Measurements from ENCODE around the gene AFF1.
A peak's percentile ranks its signal among the peaks of the same experiment; 100 is the strongest.
"Not testable (repeated sequence)": the region's sequence is repeated elsewhere in the genome, so short reads cannot be mapped to it uniquely, and the experiment has no call there.

AFF1 gene

GRCh38 chr4:87012265-87012953 lies 77.6 kb downstream of the AFF1 start:
- H3K4me2 ChIP-seq (ENCODE audit: low read length) = no peak overlapping the region
- H3K23ac ChIP-seq (ENCODE audit: low read length) = no peak overlapping the region
- peaks cover under 1% of the 10 kb centered on the region for H3K79me1 ChIP-seq (ENCODE audit: low read length)
- no peak overlapping the region for H4K8ac ChIP-seq (ENCODE audit: low read depth, low read length)
- no peak overlapping the region for H2AFZ ChIP-seq (ENCODE audit: insufficient read depth, low read length, poor library complexity)
- no peaks in the 10 kb centered on the region for H3K36me3 ChIP-seq (ENCODE audit: control insufficient read depth in 1 of 2, insufficient read depth in 2 of 2, low read length in 2 of 2)
- H4K91ac ChIP-seq (ENCODE audit: low read depth, low read length) = no peak overlapping the region
- no peak overlapping the region for H2AK5ac ChIP-seq (ENCODE audit: low read length)
- peak in 1 of 2 donors; percentile 32 for DNase-seq
- H4K12ac ChIP-seq (ENCODE audit: low read depth, low read length) = no peak overlapping the region
- H3K4me1 ChIP-seq (ENCODE audit: control insufficient read depth in 1 of 2, insufficient read depth in 2 of 2, low read length in 2 of 2) = peaks cover 0 to 7% of the 10 kb centered on the region in 2 experiments
- H3K9ac ChIP-seq (ENCODE audit: low read length) = no peak overlapping the region
- no peak overlapping the region for H3K4ac ChIP-seq (ENCODE audit: low read depth, low read length)
- H3K14ac ChIP-seq (ENCODE audit: low read length) = no peak overlapping the region
- H3K9me3 ChIP-seq (ENCODE audit: insufficient read depth, low read depth, low read length) = no peaks in the 10 kb centered on the region
- no peak overlapping the region for H3K4me3 ChIP-seq (ENCODE audit: low read depth, low read length)
- no peak overlapping the region for H2BK5ac ChIP-seq (ENCODE audit: low read depth, low read length, poor library complexity)
- no peak overlapping the region for H2BK120ac ChIP-seq (ENCODE audit: insufficient read depth, low read length, poor library complexity)
- no peaks in the 10 kb centered on the region for H3K27me3 ChIP-seq (ENCODE audit: insufficient read depth, low read length)
- no peak overlapping the region for H3K18ac ChIP-seq (ENCODE audit: low read length)
- no peak overlapping the region for H3K27ac ChIP-seq (ENCODE audit: low read depth, low read length)
- H2BK12ac ChIP-seq (ENCODE audit: low read length) = no peak overlapping the region
- H3K79me2 ChIP-seq (ENCODE audit: control insufficient read depth, insufficient read depth, low read length, poor library complexity) = peaks cover under 1% of the 10 kb centered on the region
- WGBS (ENCODE audit: extremely low coverage, insufficient coverage, insufficient read length) = no CpG with 5 or more reads among the region's 4 CpGs

GRCh38 chr4:87012954-87013308 lies 78.1 kb downstream of the AFF1 start:
- no CpG with 5 or more reads among the region's 9 CpGs for WGBS (ENCODE audit: extremely low coverage, insufficient coverage, insufficient read length)
- H2BK120ac ChIP-seq (ENCODE audit: insufficient read depth, low read length, poor library complexity); H3K4me1 ChIP-seq (ENCODE audit: control insufficient read depth in 1 of 2, insufficient read depth in 2 of 2, low read length in 2 of 2); H2AFZ ChIP-seq (ENCODE audit: insufficient read depth, low read length, poor library complexity); H3K18ac ChIP-seq (ENCODE audit: low read length); H3K9me3 ChIP-seq (ENCODE audit: insufficient read depth, low read depth, low read length); H3K9ac ChIP-seq (ENCODE audit: low read length); H2BK5ac ChIP-seq (ENCODE audit: low read depth, low read length, poor library complexity); H3K27me3 ChIP-seq (ENCODE audit: insufficient read depth, low read length); H4K8ac ChIP-seq (ENCODE audit: low read depth, low read length); H3K4me3 ChIP-seq (ENCODE audit: low read depth, low read length); H3K14ac ChIP-seq (ENCODE audit: low read length); H2AK5ac ChIP-seq (ENCODE audit: low read length); H3K79me1 ChIP-seq (ENCODE audit: low read length); H3K4ac ChIP-seq (ENCODE audit: low read depth, low read length); H3K27ac ChIP-seq (ENCODE audit: low read depth, low read length); H3K4me2 ChIP-seq (ENCODE audit: low read length); H3K36me3 ChIP-seq (ENCODE audit: control insufficient read depth in 1 of 2, insufficient read depth in 2 of 2, low read length in 2 of 2); H4K91ac ChIP-seq (ENCODE audit: low read depth, low read length); H2BK12ac ChIP-seq (ENCODE audit: low read length); H3K23ac ChIP-seq (ENCODE audit: low read length); DNase-seq; H4K12ac ChIP-seq (ENCODE audit: low read depth, low read length); H3K79me2 ChIP-seq (ENCODE audit: control insufficient read depth, insufficient read depth, low read length, poor library complexity): not testable (repeated sequence)

- H2AK5ac ChIP-seq (ENCODE audit: low read length) = no peak overlapping the region
- peaks cover 0 to 3% of the 10 kb centered on the region in 2 experiments for H3K4me1 ChIP-seq (ENCODE audit: control insufficient read depth in 1 of 2, insufficient read depth in 2 of 2, low read length in 2 of 2)
- H3K79me1 ChIP-seq (ENCODE audit: low read length) = no peaks in the 10 kb centered on the region
- no peak overlapping the region for H4K8ac ChIP-seq (ENCODE audit: low read depth, low read length)
- H3K4me2 ChIP-seq (ENCODE audit: low read length) = no peak overlapping the region
- no peaks in the 10 kb centered on the region for H3K27me3 ChIP-seq (ENCODE audit: insufficient read depth, low read length)
- no peak overlapping the region for H2AFZ ChIP-seq (ENCODE audit: insufficient read depth, low read length, poor library complexity)
- H3K23ac ChIP-seq (ENCODE audit: low read length) = no peak overlapping the region
- no peaks in the 10 kb centered on the region for H3K36me3 ChIP-seq (ENCODE audit: control insufficient read depth in 1 of 2, insufficient read depth in 2 of 2, low read length in 2 of 2)
- no peak overlapping the region for H4K12ac ChIP-seq (ENCODE audit: low read depth, low read length)
- H3K9me3 ChIP-seq (ENCODE audit: insufficient read depth, low read depth, low read length) = no peaks in the 10 kb centered on the region
- no peak overlapping the region for H2BK12ac ChIP-seq (ENCODE audit: low read length)
- no peak overlapping the region for H3K4ac ChIP-seq (ENCODE audit: low read depth, low read length)
- no peak overlapping the region for H3K27ac ChIP-seq (ENCODE audit: low read depth, low read length)
- no peak for DNase-seq
- no peak overlapping the region for H3K18ac ChIP-seq (ENCODE audit: low read length)
- H3K4me3 ChIP-seq (ENCODE audit: low read depth, low read length) = no peak overlapping the region
- WGBS (ENCODE audit: extremely low coverage, insufficient coverage, insufficient read length) = no CpG with 5 or more reads among the region's 2 CpGs
- no peak overlapping the region for H4K91ac ChIP-seq (ENCODE audit: low read depth, low read length)
- no peak overlapping the region for H2BK120ac ChIP-seq (ENCODE audit: insufficient read depth, low read length, poor library complexity)
- H3K14ac ChIP-seq (ENCODE audit: low read length) = no peak overlapping the region
- H3K79me2 ChIP-seq (ENCODE audit: control insufficient read depth, insufficient read depth, low read length, poor library complexity) = no peaks in the 10 kb centered on the region
- no peak overlapping the region for H2BK5ac ChIP-seq (ENCODE audit: low read depth, low read length, poor library complexity)
- no peak overlapping the region for H3K9ac ChIP-seq (ENCODE audit: low read length)
Observed at GRCh38 chr4:87014284-87014782, 79.5 kb downstream of the AFF1 start.

GRCh38 chr4:87015416-87015815 lies 80.6 kb downstream of the AFF1 start:
- H3K4me3 ChIP-seq (ENCODE audit: low read depth, low read length) = no peak overlapping the region
- no peak for DNase-seq

More at GRCh38 chr4:87015416-87015815, 80.6 kb downstream of the AFF1 start:
- H3K36me3 ChIP-seq (ENCODE audit: control insufficient read depth in 1 of 2, insufficient read depth in 2 of 2, low read length in 2 of 2) = no peaks in the 10 kb centered on the region
- H4K12ac ChIP-seq (ENCODE audit: low read depth, low read length) = no peak overlapping the region
- H3K9me3 ChIP-seq (ENCODE audit: insufficient read depth, low read depth, low read length) = no peaks in the 10 kb centered on the region
- no peak overlapping the region for H2BK120ac ChIP-seq (ENCODE audit: insufficient read depth, low read length, poor library complexity)
- no peaks in the 10 kb centered on the region for H3K27me3 ChIP-seq (ENCODE audit: insufficient read depth, low read length)
- no peaks in the 10 kb centered on the region for H3K79me2 ChIP-seq (ENCODE audit: control insufficient read depth, insufficient read depth, low read length, poor library complexity)
- H3K4me1 ChIP-seq (ENCODE audit: control insufficient read depth in 1 of 2, insufficient read depth in 2 of 2, low read length in 2 of 2) = peaks cover 0 to 5% of the 10 kb centered on the region in 2 experiments
- no peak overlapping the region for H2BK12ac ChIP-seq (ENCODE audit: low read length)
- no peak overlapping the region for H4K8ac ChIP-seq (ENCODE audit: low read depth, low read length)
- no peak overlapping the region for H3K9ac ChIP-seq (ENCODE audit: low read length)
- H3K23ac ChIP-seq (ENCODE audit: low read length) = no peak overlapping the region
- no peak overlapping the region for H3K18ac ChIP-seq (ENCODE audit: low read length)
- H2AK5ac ChIP-seq (ENCODE audit: low read length) = no peak overlapping the region
- WGBS (ENCODE audit: extremely low coverage, insufficient coverage, insufficient read length) = no CpG with 5 or more reads among the region's 1 CpG
- no peak overlapping the region for H3K27ac ChIP-seq (ENCODE audit: low read depth, low read length)
- no peak overlapping the region for H2AFZ ChIP-seq (ENCODE audit: insufficient read depth, low read length, poor library complexity)
- H3K79me1 ChIP-seq (ENCODE audit: low read length) = no peaks in the 10 kb centered on the region
- no peak overlapping the region for H4K91ac ChIP-seq (ENCODE audit: low read depth, low read length)
- no peak overlapping the region for H3K4me2 ChIP-seq (ENCODE audit: low read length)
- no peak overlapping the region for H2BK5ac ChIP-seq (ENCODE audit: low read depth, low read length, poor library complexity)
- H3K14ac ChIP-seq (ENCODE audit: low read length) = no peak overlapping the region
- H3K4ac ChIP-seq (ENCODE audit: low read depth, low read length) = no peak overlapping the region

Data from trophoblast cell (in vitro differentiated cells and primary cell).